Measurements from ENCODE around the gene UGT1A3.

Gene UGT1A3

DNA sequence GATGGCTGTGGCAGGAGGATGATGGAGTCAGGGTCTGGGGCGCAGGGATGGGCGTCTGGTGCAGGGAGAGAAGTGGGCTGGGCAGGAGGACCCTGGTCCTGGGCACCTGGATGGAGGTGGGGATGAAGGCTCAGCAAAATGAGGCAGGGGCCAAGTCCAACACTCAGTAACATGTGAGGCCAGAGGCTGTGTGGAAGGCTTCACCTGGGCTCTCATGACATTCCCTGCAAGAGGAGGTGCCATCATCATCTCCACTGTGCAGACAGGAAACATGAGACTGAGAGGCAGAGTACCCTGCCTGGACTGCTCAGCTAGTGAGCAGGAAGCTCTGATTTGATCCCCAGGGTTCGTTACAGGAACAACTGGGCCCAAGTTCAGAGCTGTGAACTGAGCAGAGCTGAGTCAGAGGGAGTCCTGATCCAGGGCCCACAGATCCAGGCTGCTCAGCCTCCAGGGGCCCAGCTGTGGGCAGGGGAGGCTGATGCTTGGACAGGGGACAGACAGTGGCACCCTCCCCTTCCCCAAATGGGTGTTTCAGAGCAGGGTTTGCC is 88.6 kb downstream of the UGT1A3 start:
- DNase-seq (ENCODE audit: low read depth) = no peak

GRCh38 chr2:233817995-233818638 is 89.3 kb downstream of the UGT1A3 start:
- no peak for DNase-seq (ENCODE audit: low read depth)

DNA sequence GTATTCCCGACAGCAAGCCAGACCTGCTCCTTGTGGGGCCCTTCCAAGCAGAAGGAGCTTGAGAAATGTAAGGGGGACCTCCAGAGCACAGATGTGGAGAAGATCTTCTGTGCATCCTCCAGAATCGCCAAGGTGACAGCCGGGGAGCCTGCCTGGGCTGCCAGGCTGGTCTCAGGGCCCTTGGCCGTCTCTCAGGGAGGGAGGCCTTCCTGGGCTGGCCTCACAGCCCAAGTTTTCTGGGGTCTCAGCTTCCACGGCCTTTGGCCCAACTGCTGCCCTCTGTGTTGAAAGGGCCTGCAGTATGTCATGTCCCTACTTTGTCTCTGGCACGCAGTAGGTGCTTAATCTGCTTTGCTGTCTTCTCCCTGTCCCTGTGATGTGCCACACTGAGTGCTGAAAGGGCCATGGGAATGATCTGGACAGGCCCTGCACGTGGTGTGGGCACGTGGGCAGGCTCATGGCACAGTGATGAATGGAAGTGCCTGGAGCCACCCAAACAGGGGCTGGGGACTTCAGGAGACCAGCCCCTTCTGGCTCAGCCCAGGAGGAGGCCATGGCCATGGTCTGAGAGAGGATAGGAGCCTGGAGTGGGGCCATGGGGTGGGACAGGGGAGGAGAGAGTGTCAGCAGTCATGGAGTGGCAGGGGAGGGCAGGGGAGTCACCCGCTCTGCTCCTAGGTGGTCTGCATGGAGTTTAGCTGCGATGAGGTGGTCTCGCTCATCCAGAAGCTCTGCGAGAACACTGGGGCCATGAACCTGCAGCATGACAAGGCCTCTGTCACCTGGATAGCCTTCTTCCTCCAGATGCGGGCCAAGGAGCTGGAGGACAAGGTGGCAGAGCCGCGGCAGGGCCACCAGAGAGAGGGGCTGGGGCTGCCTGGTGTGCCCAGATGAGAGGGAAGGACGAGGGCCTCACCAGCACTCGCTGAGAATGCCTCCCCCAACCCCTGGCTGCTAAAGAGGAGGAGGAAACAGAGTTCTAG is 90.1 kb downstream of the UGT1A3 start:
- no peak for DNase-seq (ENCODE audit: low read depth)

DNA sequence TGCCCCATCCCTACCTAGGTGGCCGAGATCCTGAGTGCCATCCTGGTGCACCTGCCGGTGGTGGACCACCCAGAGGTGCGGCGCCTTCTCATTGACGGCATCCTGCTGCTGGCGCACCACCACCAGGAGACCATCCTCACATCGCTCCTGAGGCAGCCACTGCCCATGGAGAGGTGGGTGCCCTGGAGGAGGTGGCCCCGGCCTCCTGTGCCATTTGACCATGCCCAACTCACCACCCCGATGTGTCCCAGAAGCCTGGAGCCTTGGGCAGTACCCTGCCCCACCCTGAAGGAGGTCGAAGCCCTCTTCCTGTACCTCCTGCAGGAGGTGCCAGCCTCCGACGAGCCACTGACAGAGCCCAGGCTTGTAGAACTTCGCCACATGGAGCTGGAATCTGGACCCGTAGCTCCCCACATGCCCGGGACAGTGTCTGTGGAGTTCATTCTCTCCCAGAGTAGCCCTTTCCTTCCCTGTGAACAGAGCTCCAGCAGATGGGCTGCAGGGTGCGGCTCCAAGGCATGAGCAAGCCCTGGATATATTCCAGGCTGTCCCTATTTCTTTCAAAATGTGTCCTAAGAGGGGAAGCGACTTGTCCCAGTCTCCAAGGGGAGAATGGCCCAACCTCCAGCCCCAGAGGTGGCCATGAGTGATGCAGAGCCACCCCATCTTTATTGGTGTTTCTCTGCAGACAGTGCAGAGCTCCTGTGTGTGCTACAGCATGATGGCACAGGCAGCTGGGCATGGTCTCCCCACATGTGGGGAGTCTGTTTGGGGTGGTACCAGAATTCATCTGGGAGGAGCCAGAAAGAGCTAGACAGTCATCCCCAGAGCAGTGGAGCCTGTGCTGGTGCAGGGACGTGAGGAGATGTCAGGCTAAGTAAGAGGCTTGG is 91.3 kb downstream of the UGT1A3 start:
- no peak for DNase-seq (ENCODE audit: low read depth)

DNA sequence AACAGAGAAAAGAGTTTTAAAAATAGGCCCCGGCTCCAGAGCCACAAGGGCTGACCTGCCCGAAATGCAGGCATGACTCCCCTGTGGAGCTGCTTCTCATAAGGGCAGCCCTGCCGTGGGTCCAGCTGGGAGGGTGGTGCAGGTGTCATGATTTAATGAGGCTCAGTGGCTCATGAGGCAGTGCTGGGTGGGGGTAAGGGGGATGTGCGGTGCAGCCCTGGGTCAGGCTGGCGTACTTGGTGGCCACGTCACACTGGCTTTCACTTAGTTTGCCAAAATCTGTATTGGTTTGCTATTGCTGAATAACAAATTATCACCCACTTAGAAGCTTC is 91.9 kb downstream of the UGT1A3 start:
- no peak for DNase-seq (ENCODE audit: low read depth)

DNA sequence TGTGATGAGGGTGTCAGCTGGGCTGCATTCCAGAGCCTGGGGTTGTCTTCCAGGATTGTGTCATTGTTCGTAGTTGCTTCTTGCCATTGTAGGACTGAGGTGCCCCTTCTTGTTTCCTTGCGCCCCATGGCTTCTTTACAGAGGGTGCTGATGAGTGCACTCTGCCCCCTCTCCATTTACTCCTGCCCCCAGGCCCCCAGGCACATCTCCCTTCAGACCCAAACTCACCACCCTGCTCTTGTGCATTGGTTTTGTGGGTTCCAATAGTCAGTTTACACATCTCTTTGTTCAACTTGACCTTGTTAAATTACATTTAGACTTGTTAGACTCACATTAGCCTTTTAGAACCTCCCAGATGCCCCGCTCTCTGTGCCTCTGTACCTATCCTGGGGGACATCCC is 92.4 kb downstream of the UGT1A3 start:
- DNase-seq (ENCODE audit: low read depth) = no peak

- no peak for DNase-seq (ENCODE audit: low read depth)
Observed at GRCh38 chr2:233821709-233822100, 92.9 kb downstream of the UGT1A3 start.

- DNase-seq (ENCODE audit: low read depth) = no peak
Observed at GRCh38 chr2:233822101-233822771, 93.4 kb downstream of the UGT1A3 start.
